Natural killer cell (primary cell): ENCODE results near the gene GIMD1. TPM values are rescaled to one million over a fixed set of nuclear protein-coding genes. Genes with fewer than 3 reads are reported as not detected.
A peak's percentile ranks its signal among the peaks of the same experiment; 100 is the strongest.

Experiments used
- ATAC-seq, 3 donors: fragments of 150-1000 bp in 2 of 3; fragments of 200-7000 bp in 1 of 3; cut with Tn5 transposase; 1 replicate in 1 of 3; 2 replicates in 2 of 3; pipeline ENCODE4 v1.10.0; 2021; ENCODE audit warnings: mild to moderate bottlenecking in 2 of 3, moderate library complexity in 2 of 3
- DNase-seq, 2 donors: peaks; one replicate each; pipeline versions ENCODE4 v3.0.0 to v3.0.0-alpha.2; 2013 to 2021; ENCODE audit warnings: mixed read lengths in 1 of 2
- H3K27ac ChIP-seq: one replicate; pipeline ENCODE4 v1.5.1; 2013; ENCODE audit warnings: mild to moderate bottlenecking, low read length
- H3K27me3 ChIP-seq: one replicate; pipeline ENCODE4 v1.6.1; 2013; ENCODE audit warnings: low read length; ENCODE audit not compliant: control insufficient read depth, insufficient read depth
- H3K36me3 ChIP-seq: one replicate; pipeline ENCODE4 v1.6.1; 2013; ENCODE audit warnings: low read length; ENCODE audit not compliant: control insufficient read depth, insufficient read depth
- H3K4me1 ChIP-seq: one replicate; pipeline ENCODE4 v1.6.1; 2013; ENCODE audit warnings: low read length; ENCODE audit not compliant: control insufficient read depth, insufficient read depth
- H3K4me3 ChIP-seq: one replicate; pipeline ENCODE4 v1.5.1; 2013; ENCODE audit warnings: low read length
- H3K9me3 ChIP-seq: one replicate; pipeline ENCODE4 v1.6.1; 2013; ENCODE audit warnings: low read length; ENCODE audit not compliant: control insufficient read depth, insufficient read depth
- H3K27ac Mint-ChIP-seq, 2 donors: one replicate each; pipeline ENCODE4 v1.8.0; 2022; ENCODE audit warnings: mild to moderate bottlenecking in 2 of 2, mixed read lengths in 2 of 2, moderate library complexity in 1 of 2
- H3K27me3 Mint-ChIP-seq, 2 donors: one replicate each; pipeline ENCODE4 v1.8.0; 2022; ENCODE audit warnings: low read depth in 2 of 2, mixed read lengths in 2 of 2
- H3K36me3 Mint-ChIP-seq: one replicate; pipeline ENCODE4 v1.8.0; 2022; ENCODE audit warnings: mixed read lengths
- H3K4me1 Mint-ChIP-seq, 2 donors: one replicate each; pipeline ENCODE4 v1.8.0; 2022; ENCODE audit warnings: mixed read lengths in 2 of 2
- H3K4me3 Mint-ChIP-seq: one replicate; pipeline ENCODE4 v1.8.0; 2022; ENCODE audit warnings: mild to moderate bottlenecking, moderate library complexity, mixed read lengths
- H3K9me3 Mint-ChIP-seq, 2 donors: one replicate each; pipeline ENCODE4 v1.8.0; 2022; ENCODE audit warnings: mixed read lengths in 2 of 2
- CTCF ChIP-seq: fragments of 200-600 bp; IDR thresholded peaks from one replicate; pipeline ENCODE4 v1.8.0; 2022; ENCODE audit warnings: antibody characterized with exemption
- WGBS: methylation state at CpG from one replicate; pipeline ENCODE4 v1.1.7; 2013; ENCODE audit warnings: missing lambda C conversion rate; ENCODE audit not compliant: insufficient coverage; 5-methylcytosine and 5-hydroxymethylcytosine counted together
- intact Hi-C: fragments of 100-400 bp; cut with micrococcal nuclease; formaldehyde crosslinking; loops from one replicate; pipeline ENCODE4 v1.14.2; 2022
- total RNA-seq, 4 donors: library from RNA; stranded (reverse); fragments of 120-200 nt in 1 of 4; gene quantifications; one replicate each; pipeline versions ENCODE4 v1.2.3 to v1.2.4, GENCODE V29; 2013 to 2022

GIMD1 gene
- total RNA-seq, 3 donors from 2014 or later (not counting 1 experiment from before 2014, with no cell fraction given) = not detected

- no peak overlapping the region for H3K27ac ChIP-seq
- 97% methylated on average over 3 of the region's 3 CpGs for WGBS
- intact Hi-C loops = no loop called here
- no peaks in the 10 kb centered on the region for H3K36me3 ChIP-seq
- H3K27me3 ChIP-seq = no peaks in the 10 kb centered on the region
- no peak overlapping the region for H3K27ac Mint-ChIP-seq
- peaks cover 0 to 2% of the 10 kb centered on the region in 2 donors for H3K27me3 Mint-ChIP-seq
- no peaks in the 10 kb centered on the region for H3K9me3 ChIP-seq
- TF ChIP-seq CTCF = no peak
- peak in 1 of 3 donors; percentile 17 for ATAC-seq
- no peaks in the 10 kb centered on the region for H3K4me1 ChIP-seq
- H3K4me3 Mint-ChIP-seq = no peak overlapping the region
- H3K9me3 Mint-ChIP-seq = peaks cover 2 to 6% of the 10 kb centered on the region in 2 donors
- DNase-seq = no peak
- H3K4me3 ChIP-seq = no peak overlapping the region
- no peaks in the 10 kb centered on the region for H3K36me3 Mint-ChIP-seq
- no peaks in the 10 kb centered on the region for H3K4me1 Mint-ChIP-seq
These were observed 16.3 kb upstream of the GIMD1 start for GRCh38 chr4:106384878-106385277.

GRCh38 chr4:106380179-106380578, 11.6 kb upstream of the GIMD1 start:
- H3K4me3 Mint-ChIP-seq = no peak overlapping the region
- Histone ChIP-seq H3K36me3 (no peaks in the 10 kb centered on the region), H3K27ac (no peak overlapping the region), H3K27me3 (no peaks in the 10 kb centered on the region), H3K4me1 (no peaks in the 10 kb centered on the region), H3K9me3 (no peaks in the 10 kb centered on the region), H3K4me3 (no peak overlapping the region)
- peaks cover 0 to 2% of the 10 kb centered on the region in 2 donors for H3K9me3 Mint-ChIP-seq
- H3K27ac Mint-ChIP-seq = no peak overlapping the region
- H3K4me1 Mint-ChIP-seq = no peaks in the 10 kb centered on the region
- no peak for ATAC-seq
- H3K36me3 Mint-ChIP-seq = no peaks in the 10 kb centered on the region
- peaks cover 0 to 2% of the 10 kb centered on the region in 2 donors for H3K27me3 Mint-ChIP-seq
- TF ChIP-seq CTCF = no peak
- intact Hi-C loops = no loop called here
- DNase-seq = no peak

GRCh38 chr4:106373026-106373425, 4.4 kb upstream of the GIMD1 start:
- H3K27me3 ChIP-seq = peaks cover 2% of the 10 kb centered on the region
- TF ChIP-seq CTCF = no peak
- H3K36me3 ChIP-seq = no peaks in the 10 kb centered on the region
- H3K9me3 Mint-ChIP-seq = no peaks in the 10 kb centered on the region
- H3K27me3 Mint-ChIP-seq = peaks cover 5 to 21% of the 10 kb centered on the region in 2 donors
- ATAC-seq (no peak), DNase-seq (no peak)
- no peaks in the 10 kb centered on the region for H3K9me3 ChIP-seq
- no peak overlapping the region for H3K4me3 Mint-ChIP-seq
- no peak overlapping the region for H3K4me3 ChIP-seq
- no peaks in the 10 kb centered on the region for H3K4me1 ChIP-seq
- H3K4me1 Mint-ChIP-seq = no peaks in the 10 kb centered on the region
- H3K27ac ChIP-seq = no peak overlapping the region
- H3K27ac Mint-ChIP-seq = no peak overlapping the region
- WGBS = 100% methylated on average over 1 of the region's 3 CpGs
- intact Hi-C loops = no loop called here
- H3K36me3 Mint-ChIP-seq = no peaks in the 10 kb centered on the region

- H3K27me3 Mint-ChIP-seq = peaks cover 7 to 26% of the 10 kb centered on the region in 2 donors
- H3K27me3 ChIP-seq = peaks cover 2% of the 10 kb centered on the region
- ATAC-seq (no peak), DNase-seq (no peak)
- no peaks in the 10 kb centered on the region for H3K4me1 ChIP-seq
- intact Hi-C loops = no loop called here
- no peak overlapping the region for H3K4me3 Mint-ChIP-seq
- H3K36me3 ChIP-seq = no peaks in the 10 kb centered on the region
- H3K9me3 Mint-ChIP-seq = no peaks in the 10 kb centered on the region
- no peaks in the 10 kb centered on the region for H3K9me3 ChIP-seq
- no peak overlapping the region for H3K27ac ChIP-seq
- no peaks in the 10 kb centered on the region for H3K36me3 Mint-ChIP-seq
- H3K4me1 Mint-ChIP-seq = no peaks in the 10 kb centered on the region
- TF ChIP-seq CTCF = no peak
- H3K4me3 ChIP-seq = no peak overlapping the region
- H3K27ac Mint-ChIP-seq = no peak overlapping the region
These were observed 2.6 kb upstream of the GIMD1 start for GRCh38 chr4:106371161-106371560.
